Occipital lobe (tissue), 2 donors: ENCODE measurements around the gene OR4M1. TPM values are rescaled to one million over a fixed set of nuclear protein-coding genes. Genes with fewer than 3 reads are reported as not detected.
"Not testable (repeated sequence)": the region's sequence is repeated elsewhere in the genome, so short reads cannot be mapped to it uniquely, and the experiment has no call there.

Experiments used
- DNase-seq: peaks from one replicate; lab custom pipeline; 2025; lab: John Stamatoyannopoulos, UW
- total RNA-seq: library from RNA; depleted of rRNA; stranded (reverse); fragments of >200 nt; gene quantifications from one replicate; pipeline ENCODE4 v1.2.3, GENCODE V29; 2014

Gene OR4M1
- total RNA-seq = not detected

- not testable (repeated sequence) for DNase-seq
Observed at GRCh38 chr14:19773204-19773603, at the start of gene OR4M1. Gene OR4M1 (plus strand): TSS chr14:19773504. CDS start chr14:19780323, 6,819 bp downstream.

GRCh38 chr14:19729359-19729758 lies 43.9 kb upstream of the OR4M1 start:
- DNase-seq = no peak

GRCh38 chr14:19729763-19730162 lies 43.5 kb upstream of the OR4M1 start:
- DNase-seq = no peak

- DNase-seq = not testable (repeated sequence)
Observed at GRCh38 chr14:19733893-19734292, 39.4 kb upstream of the OR4M1 start.

- no peak for DNase-seq
Observed at GRCh38 chr14:19743256-19743655, 30.0 kb upstream of the OR4M1 start, which contains the start of gene OR4Q3. Gene OR4Q3 (plus strand): TSS chr14:19743571.

- not testable (repeated sequence) for DNase-seq
Observed at GRCh38 chr14:19752316-19752715, 21.0 kb upstream of the OR4M1 start.

GRCh38 chr14:19754172-19754571 lies 19.1 kb upstream of the OR4M1 start:
- DNase-seq = no peak

GRCh38 chr14:19771491-19771890 lies 1.8 kb upstream of the OR4M1 start:
- DNase-seq = not testable (repeated sequence)

- no peak for DNase-seq
Observed at GRCh38 chr14:19771895-19772430, 1.3 kb upstream of the OR4M1 start.

GRCh38 chr14:19772454-19772853 lies 850 bp upstream of the OR4M1 start:
- DNase-seq = not testable (repeated sequence)

GRCh38 chr14:19775587-19775986 lies 2.3 kb downstream of the OR4M1 start:
- DNase-seq = no peak

- DNase-seq = not testable (repeated sequence)
Observed at GRCh38 chr14:19785848-19786247, 12.5 kb downstream of the OR4M1 start.

GRCh38 chr14:19787318-19787717 lies 14.0 kb downstream of the OR4M1 start:
- DNase-seq = not testable (repeated sequence)

GRCh38 chr14:19788150-19788549 lies 14.8 kb downstream of the OR4M1 start:
- not testable (repeated sequence) for DNase-seq

- DNase-seq = not testable (repeated sequence)
Observed at GRCh38 chr14:19796520-19797108, 23.3 kb downstream of the OR4M1 start.

- no peak for DNase-seq
Observed at GRCh38 chr14:19799880-19800279, 26.6 kb downstream of the OR4M1 start.

- peak; percentile 79 for DNase-seq
Observed at GRCh38 chr14:19800282-19801117, 27.2 kb downstream of the OR4M1 start.

- DNase-seq = peak; percentile 28
Observed at GRCh38 chr14:19801118-19801464, 27.8 kb downstream of the OR4M1 start.

GRCh38 chr14:19803470-19803869 lies 30.2 kb downstream of the OR4M1 start, which contains the start of gene OR4N2:
Gene OR4N2 (plus strand): TSS chr14:19803770. CDS start chr14:19827449, 23,679 bp downstream.
- DNase-seq = not testable (repeated sequence)

- DNase-seq = not testable (repeated sequence)
Observed at GRCh38 chr14:19813171-19813920, 40.0 kb downstream of the OR4M1 start.

- not testable (repeated sequence) for DNase-seq
Observed at GRCh38 chr14:19819879-19820278, 46.6 kb downstream of the OR4M1 start.

- not testable (repeated sequence) for DNase-seq
Observed at GRCh38 chr14:19821016-19821415, 47.7 kb downstream of the OR4M1 start.
